ENCODE measurements around the gene ZNF638. TPM values are rescaled to one million over a fixed set of nuclear protein-coding genes. Genes with fewer than 3 reads are reported as not detected.

Gene ZNF638
- total RNA-seq, 4 donors from 2014 or later, result 195 to 326 (median 252) TPM

GRCh38 chr2:71389384-71390072 is 57.9 kb downstream of the ZNF638 start:
- DNase-seq, result no peak
- no peaks in the 10 kb centered on the region for H3K36me3 ChIP-seq
- H3K27ac ChIP-seq, result no peak overlapping the region
- intact Hi-C loops (cut with DNase I; ENCODE audit: low total_unique reads), result no loop called here
- H3K9me3 ChIP-seq, result no peaks in the 10 kb centered on the region
- no peaks in the 10 kb centered on the region for H3K27me3 ChIP-seq
- H3K4me3 ChIP-seq, result no peak overlapping the region
- TF ChIP-seq POLR2A (IDR thresholded peaks at IDR 0.05), result no peak
- no peak for TF ChIP-seq CTCF (IDR thresholded peaks at IDR 0.05)
- no peaks in the 10 kb centered on the region for H3K4me1 ChIP-seq

- no peaks in the 10 kb centered on the region for H3K27me3 ChIP-seq
These were observed 61.6 kb downstream of the ZNF638 start for GRCh38 chr2:71393216-71393615.

GRCh38 chr2:71395471-71395870 is 63.9 kb downstream of the ZNF638 start:
- no peaks in the 10 kb centered on the region for H3K4me1 ChIP-seq
- intact Hi-C loops (cut with DNase I; ENCODE audit: low total_unique reads), result no loop called here
- H3K4me3 ChIP-seq, result no peak overlapping the region
- no peaks in the 10 kb centered on the region for H3K36me3 ChIP-seq
- H3K27ac ChIP-seq, result no peak overlapping the region
- no peaks in the 10 kb centered on the region for H3K9me3 ChIP-seq
- TF ChIP-seq CTCF (IDR thresholded peaks at IDR 0.05) (no peak), POLR2A (IDR thresholded peaks at IDR 0.05) (no peak)
- DNase-seq, result no peak
- no peaks in the 10 kb centered on the region for H3K27me3 ChIP-seq

More at GRCh38 chr2:71393216-71393615, 61.6 kb downstream of the ZNF638 start:
- Histone ChIP-seq H3K36me3 (no peaks in the 10 kb centered on the region), H3K4me3 (no peak overlapping the region), H3K27ac (no peak overlapping the region), H3K9me3 (no peaks in the 10 kb centered on the region), H3K4me1 (no peaks in the 10 kb centered on the region)
- TF ChIP-seq CTCF (IDR thresholded peaks at IDR 0.05) (no peak), POLR2A (IDR thresholded peaks at IDR 0.05) (no peak)
- intact Hi-C loops (cut with DNase I; ENCODE audit: low total_unique reads), result no loop called here
- DNase-seq, result no peak

GRCh38 chr2:71402427-71402826 is 70.8 kb downstream of the ZNF638 start:
- DNase-seq, result no peak
- no peaks in the 10 kb centered on the region for H3K9me3 ChIP-seq
- H3K27ac ChIP-seq, result no peak overlapping the region
- H3K27me3 ChIP-seq, result no peaks in the 10 kb centered on the region
- no peaks in the 10 kb centered on the region for H3K36me3 ChIP-seq
- no peaks in the 10 kb centered on the region for H3K4me1 ChIP-seq
- H3K4me3 ChIP-seq, result no peak overlapping the region
- TF ChIP-seq CTCF (IDR thresholded peaks at IDR 0.05), result no peak
- TF ChIP-seq POLR2A (IDR thresholded peaks at IDR 0.05), result no peak
- intact Hi-C loops (cut with DNase I; ENCODE audit: low total_unique reads), result no loop called here

GRCh38 chr2:71409611-71410010 is 78.0 kb downstream of the ZNF638 start:
- Histone ChIP-seq H3K4me3 (no peak overlapping the region), H3K4me1 (no peaks in the 10 kb centered on the region), H3K27me3 (no peaks in the 10 kb centered on the region), H3K27ac (no peak overlapping the region), H3K36me3 (no peaks in the 10 kb centered on the region), H3K9me3 (no peaks in the 10 kb centered on the region)
- intact Hi-C loops (cut with DNase I; ENCODE audit: low total_unique reads), result no loop called here
- DNase-seq, result no peak
- no peak for TF ChIP-seq CTCF (IDR thresholded peaks at IDR 0.05)
- TF ChIP-seq POLR2A (IDR thresholded peaks at IDR 0.05), result no peak
